Stimulated activated CD8-positive, alpha-beta memory T cell treated with anti-CD3 and anti-CD28 coated beads, Interleukin-4, amount 100 ng/mL, for 1 hour (primary cell): ENCODE measurements around the gene NCR2.

Experiments
- DNase-seq, 2 donors: peaks; one replicate each; pipeline ENCODE4 v3.0.0-alpha.2; 2020; ENCODE audit warnings: low read depth in 2 of 2, low spot score in 1 of 2

The NCR2 gene

GRCh38 chr6:41331401-41332150 lies 3.8 kb upstream of the NCR2 start:
- DNase-seq, result no peak

DNA sequence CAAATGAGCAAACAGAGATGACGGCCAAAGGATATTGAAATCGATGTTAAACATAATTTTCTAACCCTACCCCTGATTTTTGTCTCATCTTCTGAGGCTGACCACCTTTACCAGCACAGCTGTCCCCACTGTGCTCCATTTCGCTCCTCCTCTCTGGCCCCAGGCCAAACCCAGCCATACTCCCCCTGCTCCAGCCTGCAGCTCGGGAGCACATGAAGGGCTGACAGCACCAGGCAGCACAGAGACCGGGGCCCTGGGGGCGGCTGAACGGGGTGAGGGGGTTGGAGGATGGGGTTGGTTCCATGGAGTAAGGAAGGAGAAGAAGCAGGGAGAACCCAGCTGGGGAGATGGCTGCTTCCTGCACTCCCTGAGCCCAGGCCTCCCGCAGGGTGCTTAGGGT lies 3.2 kb upstream of the NCR2 start:
- DNase-seq, result no peak

GRCh38 chr6:41332842-41333736 lies 2.3 kb upstream of the NCR2 start:
- DNase-seq, result no peak

- DNase-seq, result no peak
Measured at GRCh38 chr6:41334482-41335040, 847 bp upstream of the NCR2 start.

GRCh38 chr6:41335943-41336342 lies 535 bp downstream of the NCR2 start:
- no peak for DNase-seq

- no peak for DNase-seq
Measured at GRCh38 chr6:41336824-41337223, 1.4 kb downstream of the NCR2 start.

GRCh38 chr6:41337709-41338108 lies 2.3 kb downstream of the NCR2 start:
- no peak for DNase-seq

DNA sequence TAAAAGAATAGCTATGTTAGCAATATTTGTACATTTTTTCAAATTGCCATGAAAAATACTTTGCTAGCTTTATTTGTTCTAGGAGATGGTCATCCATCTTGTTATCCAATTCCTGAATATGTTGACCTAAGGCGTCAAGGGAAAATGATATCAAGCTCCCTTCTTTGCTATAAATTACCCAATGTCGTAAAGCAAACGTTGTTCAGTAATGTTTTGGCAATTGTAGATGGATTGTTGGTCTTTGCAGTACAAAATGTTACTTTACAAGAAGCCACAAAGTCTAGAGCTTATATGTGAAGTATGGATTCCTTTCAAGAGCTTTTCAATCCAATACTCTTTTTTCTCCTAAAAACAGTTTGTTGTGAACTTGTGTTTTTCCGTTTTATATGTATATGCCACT lies 3.3 kb downstream of the NCR2 start:
- DNase-seq, result no peak

GRCh38 chr6:41341580-41341979 lies 6.2 kb downstream of the NCR2 start:
- DNase-seq, result no peak

GRCh38 chr6:41342241-41342640 lies 6.8 kb downstream of the NCR2 start:
- DNase-seq, result no peak

DNA sequence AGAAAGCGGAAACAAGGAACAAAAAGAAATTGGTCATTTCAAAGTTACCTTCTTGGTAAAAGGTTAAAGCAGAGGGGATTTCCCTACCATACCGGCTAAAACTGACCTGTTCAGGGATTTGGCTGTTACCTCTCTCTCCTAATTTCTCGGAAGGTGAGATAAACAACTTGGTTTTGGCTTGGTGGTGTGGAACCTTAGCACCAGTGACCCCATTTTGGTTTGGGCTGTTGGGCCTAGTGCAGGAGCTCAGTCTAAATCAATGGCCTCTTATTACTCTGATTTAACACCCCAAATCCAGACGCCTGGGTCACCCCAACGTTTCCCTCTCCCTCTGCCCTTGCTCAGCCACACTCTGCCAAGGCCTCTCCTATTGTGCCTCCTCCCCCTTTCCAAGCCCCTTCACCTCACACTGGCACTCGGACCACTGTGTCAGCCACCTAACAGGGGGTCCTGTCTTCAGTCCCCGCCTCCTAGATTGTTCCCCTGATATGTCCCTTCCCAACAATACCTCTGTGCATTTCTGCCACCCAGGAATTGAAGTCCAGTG lies 8.3 kb downstream of the NCR2 start:
- no peak for DNase-seq

DNA sequence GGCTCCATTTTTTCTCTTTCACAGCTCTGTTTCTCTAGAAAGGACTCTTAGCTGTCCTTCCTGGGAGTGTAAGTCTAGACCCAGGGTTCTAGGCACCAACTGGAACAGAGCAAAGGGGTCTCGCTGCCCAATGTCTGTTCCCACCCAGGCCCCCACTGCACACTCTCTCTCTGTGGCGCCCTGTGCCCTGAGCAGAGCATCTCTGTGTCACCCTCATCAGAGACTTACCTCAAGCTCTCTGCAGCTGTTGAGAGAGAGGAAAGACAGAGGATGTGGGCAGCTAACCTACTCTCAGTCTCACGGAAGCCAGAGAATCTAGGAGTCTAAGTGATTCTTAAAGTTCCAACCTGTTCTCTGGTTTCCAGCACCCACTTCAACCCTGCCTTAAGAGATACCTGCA lies 9.5 kb downstream of the NCR2 start:
- DNase-seq, result no peak

- no peak for DNase-seq
Measured at GRCh38 chr6:41345901-41346300, 10.5 kb downstream of the NCR2 start.

- DNase-seq, result no peak
Measured at GRCh38 chr6:41346441-41346840, 11.0 kb downstream of the NCR2 start.

DNA sequence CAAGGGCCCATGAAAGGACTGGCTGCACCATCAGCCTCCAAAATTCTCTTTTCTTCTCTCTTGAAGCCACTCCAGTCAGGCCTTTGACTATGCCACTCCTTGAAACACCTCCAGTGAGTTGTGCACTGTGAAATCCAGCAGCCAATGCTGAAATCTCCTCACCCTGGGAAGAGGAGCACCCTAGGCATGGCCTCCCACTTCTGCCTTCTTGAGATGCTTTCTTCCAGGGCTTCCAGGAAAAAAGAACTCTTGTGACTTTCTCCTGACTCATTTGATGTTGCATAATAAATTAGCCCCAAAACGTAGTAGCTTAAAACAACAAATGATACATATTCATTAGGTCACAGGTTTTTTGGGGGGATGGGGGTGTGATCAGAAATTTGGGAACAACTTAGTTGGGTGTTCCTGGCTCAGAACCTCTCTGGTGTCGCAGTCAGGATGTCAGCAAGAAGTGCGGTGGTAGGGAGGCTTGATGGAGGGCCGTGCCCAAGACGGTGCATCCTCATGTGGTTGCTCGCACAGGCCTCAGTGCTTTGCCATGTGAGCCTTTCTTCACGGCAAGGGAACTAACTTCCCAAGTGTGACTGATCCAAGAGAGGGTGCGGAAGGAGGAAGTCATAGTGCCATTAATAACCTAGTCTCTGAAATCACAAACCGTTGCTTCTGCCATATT lies 12.1 kb downstream of the NCR2 start:
- DNase-seq, result no peak

- no peak for DNase-seq
Measured at GRCh38 chr6:41348934-41349333, 13.5 kb downstream of the NCR2 start.

- no peak for DNase-seq
Measured at GRCh38 chr6:41352396-41352795, 17.0 kb downstream of the NCR2 start.

- DNase-seq, result no peak
Measured at GRCh38 chr6:41352907-41353306, 17.5 kb downstream of the NCR2 start.

DNA sequence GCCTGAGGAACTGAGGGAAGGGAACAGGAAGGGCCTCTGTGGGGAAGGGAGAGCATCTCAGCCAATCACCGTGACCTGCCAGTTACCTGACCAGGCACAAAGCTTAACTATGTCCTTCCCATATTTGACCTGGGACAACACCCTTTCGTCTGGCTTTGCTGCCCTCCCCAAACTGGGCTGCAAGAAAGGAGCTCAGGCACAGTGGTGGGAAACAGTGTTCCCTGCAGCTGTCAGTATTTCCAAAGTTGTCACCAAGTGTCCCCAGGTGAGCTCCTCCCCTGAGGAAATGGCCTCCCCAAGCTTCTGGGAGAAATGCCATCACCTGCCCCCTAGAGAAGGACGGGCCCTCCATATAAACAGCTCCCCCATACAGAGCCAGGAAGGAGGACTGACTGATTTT lies 17.9 kb downstream of the NCR2 start:
- DNase-seq, result no peak

DNA sequence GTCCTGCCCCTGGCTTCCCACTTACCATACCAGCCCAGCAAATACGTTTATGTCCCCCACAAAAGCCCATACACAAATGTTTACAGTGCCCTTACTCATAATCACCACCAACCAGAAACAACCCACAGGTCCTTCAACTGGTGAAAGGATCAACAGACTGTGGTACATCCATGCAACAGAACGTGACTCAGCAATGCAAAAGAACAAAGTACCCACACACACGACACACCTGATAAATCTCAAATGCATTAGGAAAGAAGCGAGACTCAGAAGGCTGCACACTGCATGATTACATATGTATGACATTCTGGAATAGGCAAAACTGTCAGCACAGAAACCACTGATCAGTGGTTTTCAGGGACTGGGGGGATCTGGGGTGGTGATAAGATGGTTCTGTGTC lies 20.5 kb downstream of the NCR2 start:
- DNase-seq, result no peak

DNA sequence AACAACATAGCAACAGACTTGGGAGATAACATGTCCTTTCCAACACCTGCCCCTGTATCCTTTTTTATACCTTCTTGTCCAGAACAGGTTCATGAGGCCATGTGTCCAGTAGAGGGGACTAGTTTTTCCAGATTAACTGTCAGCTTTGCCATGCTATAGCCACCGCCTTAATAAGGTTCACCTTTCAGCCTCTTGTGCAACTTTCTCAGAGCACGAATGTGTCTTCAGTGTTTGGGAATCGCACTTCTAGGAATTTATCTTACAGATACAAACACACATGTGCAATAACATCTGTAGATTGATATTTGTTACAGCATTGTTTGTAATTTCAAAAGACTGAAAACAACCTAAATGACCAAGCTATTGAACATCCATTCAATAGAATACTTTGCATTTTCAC lies 21.4 kb downstream of the NCR2 start:
- DNase-seq, result no peak
